Measurements from ENCODE around the gene NDUFA7.
"Not testable (repeated sequence)": the region's sequence is repeated elsewhere in the genome, so short reads cannot be mapped to it uniquely, and the experiment has no call there.

DNA sequence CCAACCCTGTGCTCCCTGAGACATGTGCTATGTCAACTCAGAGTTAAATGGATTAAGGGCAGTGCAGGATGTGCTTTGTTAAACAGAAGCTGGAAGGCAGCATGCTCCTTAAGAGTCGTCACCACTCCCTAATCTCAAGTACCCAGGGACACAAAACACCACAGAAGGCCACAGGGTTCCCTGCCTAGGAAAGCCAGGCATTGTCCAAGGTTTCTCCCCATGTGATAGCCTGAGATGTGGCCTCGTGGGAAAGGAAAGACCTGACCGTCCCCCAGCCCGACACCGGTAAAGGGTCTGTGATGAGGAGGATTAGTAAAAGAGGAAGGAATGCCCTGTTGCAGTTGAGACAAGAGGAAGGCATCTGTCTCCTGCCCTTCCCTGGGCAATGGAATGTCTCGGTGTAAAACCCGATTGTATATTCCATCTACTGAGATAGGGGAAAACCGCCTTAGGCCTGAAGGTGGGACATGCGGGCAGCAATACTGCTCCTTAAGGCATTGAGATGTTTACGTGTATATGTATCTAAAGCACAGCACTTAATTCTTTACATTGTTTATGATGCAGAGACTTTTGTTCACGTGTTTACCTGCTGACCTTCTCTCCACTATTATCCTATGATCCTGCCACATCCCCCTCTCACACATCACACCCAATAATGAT, 6.1 kb downstream of the NDUFA7 start:
- TF ChIP-seq, protein P1, sequence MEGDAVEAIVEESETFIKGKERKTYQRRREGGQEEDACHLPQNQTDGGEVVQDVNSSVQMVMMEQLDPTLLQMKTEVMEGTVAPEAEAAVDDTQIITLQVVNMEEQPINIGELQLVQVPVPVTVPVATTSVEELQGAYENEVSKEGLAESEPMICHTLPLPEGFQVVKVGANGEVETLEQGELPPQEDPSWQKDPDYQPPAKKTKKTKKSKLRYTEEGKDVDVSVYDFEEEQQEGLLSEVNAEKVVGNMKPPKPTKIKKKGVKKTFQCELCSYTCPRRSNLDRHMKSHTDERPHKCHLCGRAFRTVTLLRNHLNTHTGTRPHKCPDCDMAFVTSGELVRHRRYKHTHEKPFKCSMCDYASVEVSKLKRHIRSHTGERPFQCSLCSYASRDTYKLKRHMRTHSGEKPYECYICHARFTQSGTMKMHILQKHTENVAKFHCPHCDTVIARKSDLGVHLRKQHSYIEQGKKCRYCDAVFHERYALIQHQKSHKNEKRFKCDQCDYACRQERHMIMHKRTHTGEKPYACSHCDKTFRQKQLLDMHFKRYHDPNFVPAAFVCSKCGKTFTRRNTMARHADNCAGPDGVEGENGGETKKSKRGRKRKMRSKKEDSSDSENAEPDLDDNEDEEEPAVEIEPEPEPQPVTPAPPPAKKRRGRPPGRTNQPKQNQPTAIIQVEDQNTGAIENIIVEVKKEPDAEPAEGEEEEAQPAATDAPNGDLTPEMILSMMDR (IDR thresholded peaks at IDR 0.05), result not testable (repeated sequence)
- not testable (repeated sequence) for TF ChIP-seq POLR2A (IDR thresholded peaks at IDR 0.05)
